Measurements from ENCODE around the gene CTSA.

GRCh38 chr20:45926731-45927070, 35.6 kb downstream of the CTSA start:
- TF ChIP-seq CTCF (IDR thresholded peaks at IDR 0.05): no peak
- no peak for TF ChIP-seq POLR2A (IDR thresholded peaks at IDR 0.05)
